ENCODE results near the gene CT47C1.
"Not testable (repeated sequence)": the region's sequence is repeated elsewhere in the genome, so short reads cannot be mapped to it uniquely, and the experiment has no call there.

CT47C1 gene

DNA sequence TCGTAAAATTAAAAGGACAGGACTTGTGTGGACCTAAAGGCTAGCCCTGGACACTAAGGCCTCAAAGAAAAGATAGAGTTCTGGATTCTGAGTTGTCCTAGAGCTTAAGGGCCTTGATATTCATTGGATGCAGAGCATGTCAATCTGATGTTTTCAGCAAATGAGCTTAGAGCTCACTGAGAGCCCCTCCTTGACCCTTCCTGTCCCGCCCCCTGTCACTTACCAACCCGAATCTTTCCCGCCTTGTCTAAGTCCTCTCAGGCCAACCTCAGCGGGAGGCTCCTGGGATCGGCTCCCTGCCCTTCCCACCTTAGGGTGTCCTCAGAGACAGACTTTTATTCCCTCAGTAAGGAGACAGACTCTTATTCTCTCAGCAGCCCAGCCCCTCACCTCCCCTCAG is at the start of gene CT47C1:
TSS of gene CT47C1 (plus strand) at position 250 of the 400 bp plus-strand sequence. CDS start 233 bp downstream, outside the sequence.
- TF ChIP-seq, protein P1, sequence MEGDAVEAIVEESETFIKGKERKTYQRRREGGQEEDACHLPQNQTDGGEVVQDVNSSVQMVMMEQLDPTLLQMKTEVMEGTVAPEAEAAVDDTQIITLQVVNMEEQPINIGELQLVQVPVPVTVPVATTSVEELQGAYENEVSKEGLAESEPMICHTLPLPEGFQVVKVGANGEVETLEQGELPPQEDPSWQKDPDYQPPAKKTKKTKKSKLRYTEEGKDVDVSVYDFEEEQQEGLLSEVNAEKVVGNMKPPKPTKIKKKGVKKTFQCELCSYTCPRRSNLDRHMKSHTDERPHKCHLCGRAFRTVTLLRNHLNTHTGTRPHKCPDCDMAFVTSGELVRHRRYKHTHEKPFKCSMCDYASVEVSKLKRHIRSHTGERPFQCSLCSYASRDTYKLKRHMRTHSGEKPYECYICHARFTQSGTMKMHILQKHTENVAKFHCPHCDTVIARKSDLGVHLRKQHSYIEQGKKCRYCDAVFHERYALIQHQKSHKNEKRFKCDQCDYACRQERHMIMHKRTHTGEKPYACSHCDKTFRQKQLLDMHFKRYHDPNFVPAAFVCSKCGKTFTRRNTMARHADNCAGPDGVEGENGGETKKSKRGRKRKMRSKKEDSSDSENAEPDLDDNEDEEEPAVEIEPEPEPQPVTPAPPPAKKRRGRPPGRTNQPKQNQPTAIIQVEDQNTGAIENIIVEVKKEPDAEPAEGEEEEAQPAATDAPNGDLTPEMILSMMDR (IDR thresholded peaks at IDR 0.05; ENCODE audit: insufficient read depth, low read length, missing control alignments), result no peak
- ChIA-PET CTCF (no interaction called here), POLR2A (no interaction called here)
- DNase-seq (ENCODE audit: low read depth, low spot score), result no peak
- H3K4me3 ChIP-seq (ENCODE audit: low read depth, low read length), result no peak within 1 kb of the TSS

DNA sequence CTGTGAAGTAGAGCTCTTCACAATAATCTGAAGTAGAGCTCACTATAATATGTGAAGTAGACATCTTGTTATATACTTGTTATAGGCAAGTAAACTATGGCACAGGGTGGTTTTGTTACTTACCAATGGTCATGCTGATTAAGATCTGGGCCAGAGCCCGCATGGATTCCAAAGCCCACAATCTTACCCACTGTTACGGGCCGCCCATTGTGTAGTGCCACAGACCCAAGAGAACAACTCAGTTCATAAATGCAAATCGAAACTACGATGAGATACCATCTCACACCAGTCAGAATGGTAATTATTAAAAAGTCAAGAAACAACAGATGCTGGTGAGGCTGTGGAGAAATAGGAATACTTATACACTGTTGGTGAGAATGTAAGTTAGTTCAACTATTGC is 46.9 kb upstream of the CT47C1 start:
- POLR2A ChIA-PET, result no interaction called here
- DNase-seq (ENCODE audit: low read depth, low spot score), result no peak
- CTCF ChIA-PET, result no interaction called here
- TF ChIP-seq, protein P1 (IDR thresholded peaks at IDR 0.05; ENCODE audit: insufficient read depth, low read length, missing control alignments), result no peak
- no peak overlapping the region for H3K4me3 ChIP-seq (ENCODE audit: low read depth, low read length)

DNA sequence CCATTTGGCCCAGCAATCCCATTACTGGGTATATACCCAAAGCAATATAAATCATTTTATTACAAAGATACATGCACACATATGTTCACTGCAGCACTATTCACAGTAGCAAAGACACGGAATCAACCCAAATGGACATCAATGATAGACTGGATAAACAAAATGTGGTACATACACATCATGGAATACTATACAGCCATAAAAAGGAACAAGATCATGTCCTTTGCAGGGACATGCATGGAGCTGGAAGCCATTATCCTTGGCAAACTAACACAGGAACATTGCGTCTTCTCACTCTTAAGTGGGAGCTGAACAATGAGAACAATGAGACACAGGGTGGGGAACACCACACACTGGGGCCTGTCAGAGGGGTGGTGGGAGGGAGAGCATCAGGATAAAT is 46.4 kb upstream of the CT47C1 start:
- POLR2A ChIA-PET; DNase-seq (ENCODE audit: low read depth, low spot score); H3K4me3 ChIP-seq (ENCODE audit: low read depth, low read length): not testable (repeated sequence)
- CTCF ChIA-PET, result interaction anchor here (1.1 kb wide), 1 partner anchor 18 kb away, joined by 4 read pairs; no protein-coding TSS in a partner anchor

DNA sequence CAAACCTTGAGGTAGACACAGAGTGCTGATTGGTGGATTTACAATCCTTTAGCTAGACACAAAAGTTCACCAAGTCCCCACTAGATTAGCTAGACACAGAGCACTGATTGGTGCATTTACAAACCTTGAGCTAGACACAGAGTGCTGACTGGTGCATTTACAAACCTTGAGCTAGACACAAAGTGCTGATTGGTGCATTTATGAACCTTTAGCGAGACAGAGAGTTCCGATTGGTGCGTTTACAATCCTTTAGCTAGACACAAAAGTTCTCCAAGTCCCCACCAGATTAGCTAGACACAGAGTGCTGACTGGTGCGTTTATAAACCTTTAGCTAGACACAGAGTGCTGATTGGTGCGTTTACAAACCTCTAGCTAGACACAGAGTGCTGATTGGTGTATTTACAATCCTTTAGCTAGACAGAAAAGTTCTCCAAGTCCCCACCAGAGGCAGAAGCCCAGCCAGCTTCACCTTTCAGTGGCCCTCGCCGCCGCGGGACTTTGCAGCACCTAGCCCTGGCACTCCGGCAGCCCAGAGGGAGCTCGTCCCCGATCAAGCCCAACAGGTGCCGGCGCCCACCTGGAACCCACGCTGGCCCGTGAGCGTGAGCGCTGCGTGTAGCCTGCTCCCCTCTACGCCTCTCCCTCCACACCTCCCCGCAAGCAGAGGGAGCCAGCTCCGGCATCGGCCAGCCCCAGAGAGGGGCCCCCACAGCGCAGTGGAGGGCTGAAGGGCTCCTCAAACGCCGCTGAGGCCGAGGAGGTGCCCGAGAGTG is 44.6 kb upstream of the CT47C1 start:
- POLR2A ChIA-PET; DNase-seq (ENCODE audit: low read depth, low spot score); H3K4me3 ChIP-seq (ENCODE audit: low read depth, low read length): not testable (repeated sequence)
- CTCF ChIA-PET, result interaction anchor here (2.0 kb wide), 1 partner anchor 22 kb away, joined by 6 read pairs; no protein-coding TSS in a partner anchor

DNA sequence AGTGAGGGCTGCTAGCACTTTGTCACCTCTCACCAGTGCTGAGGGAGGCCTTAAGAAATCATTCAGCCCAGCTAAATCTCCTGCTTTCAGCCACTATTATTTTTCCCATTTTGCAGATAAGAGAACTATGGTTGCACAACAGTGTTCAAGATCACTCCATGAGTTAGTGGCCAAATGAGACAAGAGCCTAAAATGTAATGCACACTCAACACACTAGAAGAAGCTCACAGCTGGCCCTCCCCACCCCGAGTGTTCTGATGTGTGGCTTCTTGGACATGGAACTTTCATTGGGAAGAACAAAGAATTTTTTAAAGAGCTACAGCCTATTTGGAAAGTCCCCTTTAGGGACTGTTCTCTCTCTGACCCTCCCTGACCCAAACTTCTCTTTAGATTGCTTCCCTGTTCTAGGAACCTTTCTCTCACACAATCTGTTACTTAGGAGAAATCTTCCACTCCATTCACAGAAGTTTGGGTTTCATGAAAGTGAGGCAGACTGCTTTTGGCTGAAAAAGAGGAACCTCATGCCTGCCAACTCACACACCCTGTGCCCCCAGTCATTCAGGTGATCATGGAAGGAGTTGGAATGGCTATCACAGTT is 44.0 kb upstream of the CT47C1 start:
- no peak overlapping the region for H3K4me3 ChIP-seq (ENCODE audit: low read depth, low read length)
- CTCF ChIA-PET, result interaction anchor here (2.0 kb wide), 1 partner anchor 23 kb away, joined by 6 read pairs; no protein-coding TSS in a partner anchor
- DNase-seq (ENCODE audit: low read depth, low spot score), result no peak
- TF ChIP-seq, protein P1 (IDR thresholded peaks at IDR 0.05; ENCODE audit: insufficient read depth, low read length, missing control alignments), result no peak
- POLR2A ChIA-PET, result no interaction called here

DNA sequence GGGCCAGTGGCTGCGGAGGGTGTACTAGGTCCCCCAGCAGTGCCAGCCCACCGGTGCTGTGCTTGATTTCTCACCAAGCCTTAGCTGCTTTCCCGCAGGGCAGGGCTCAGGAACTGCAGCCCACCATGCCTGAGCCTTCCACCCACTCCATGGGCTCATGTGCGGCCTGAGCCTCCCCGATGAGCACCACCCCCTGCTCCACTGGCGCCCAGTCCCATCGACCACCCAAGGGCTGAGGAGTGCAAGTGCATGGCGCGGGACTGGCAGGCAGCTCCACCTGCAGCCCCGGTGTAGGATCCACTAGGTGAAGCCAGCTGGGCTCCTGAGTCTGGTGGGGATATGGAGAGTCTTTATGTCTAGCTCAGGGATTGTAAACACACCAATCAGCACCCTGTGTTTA is 43.1 kb upstream of the CT47C1 start:
- DNase-seq (ENCODE audit: low read depth, low spot score); POLR2A ChIA-PET; CTCF ChIA-PET; H3K4me3 ChIP-seq (ENCODE audit: low read depth, low read length): not testable (repeated sequence)

DNA sequence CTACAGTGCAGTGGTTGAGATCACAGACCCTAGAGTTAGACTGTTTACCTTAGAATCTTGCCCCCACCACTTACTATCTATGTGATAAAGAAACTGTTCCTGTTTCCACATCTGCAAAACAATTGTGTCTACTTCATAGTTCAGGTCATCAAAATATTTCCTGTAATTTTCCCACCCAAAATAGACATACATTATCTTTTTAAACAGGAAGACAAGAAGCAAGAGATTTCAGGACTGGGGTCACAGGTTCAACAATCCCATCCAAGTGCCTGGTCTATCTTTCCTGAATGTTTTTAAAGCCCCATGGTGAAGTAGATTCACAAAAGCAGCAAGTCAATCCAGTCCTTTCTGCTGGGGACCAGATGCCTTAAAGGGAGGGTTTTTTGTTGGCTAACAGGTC is 41.8 kb upstream of the CT47C1 start:
- POLR2A ChIA-PET, result no interaction called here
- TF ChIP-seq, protein P1 (IDR thresholded peaks at IDR 0.05; ENCODE audit: insufficient read depth, low read length, missing control alignments), result no peak
- no peak for DNase-seq (ENCODE audit: low read depth, low spot score)
- CTCF ChIA-PET, result no interaction called here
- no peak overlapping the region for H3K4me3 ChIP-seq (ENCODE audit: low read depth, low read length)
